Ovary (tissue), 3 donors: ENCODE results near the gene PCSK9.

Experiments
- CTCF ChIP-seq, 3 donors: fragments of 450-650 bp in 2 of 3; fragments of 200-600 bp in 1 of 3; IDR thresholded peaks; one replicate each; pipeline versions ENCODE4 v1.5.1 to v1.8.0; 2016 to 2022; ENCODE audit warnings: antibody characterized with exemption in 3 of 3, mild to moderate bottlenecking in 1 of 3
- POLR2A ChIP-seq: fragments of 450-650 bp; IDR thresholded peaks from one replicate; pipeline ENCODE4 v1.6.1; 2017; ENCODE audit warnings: antibody characterized with exemption, mild to moderate bottlenecking, moderate library complexity
- donor health status: DM: no; HTN: no; CAD: no.

GRCh38 chr1:55081905-55082296 is 42.6 kb downstream of the PCSK9 start:
- TF ChIP-seq POLR2A (no peak), CTCF (IDR thresholded peaks at IDR 0.05) (no peak)
